Activated CD4-positive, alpha-beta T cell treated with anti-CD3 and anti-CD28 coated beads for 48 hours (primary cell): ENCODE measurements around the gene SLC22A4.

Experiments
- DNase-seq: peaks from one replicate; pipeline ENCODE4 v3.0.0-alpha.2; 2020

SLC22A4 gene

GRCh38 chr5:132262882-132263547, 31.2 kb upstream of the SLC22A4 start:
- DNase-seq = no peak

GRCh38 chr5:132263548-132264261, 30.5 kb upstream of the SLC22A4 start:
- DNase-seq = peak; percentile 48

- no peak for DNase-seq
These were observed 29.5 kb upstream of the SLC22A4 start for GRCh38 chr5:132264546-132265335.

- DNase-seq = no peak
These were observed 28.7 kb upstream of the SLC22A4 start for GRCh38 chr5:132265336-132266030.

- DNase-seq = no peak
These were observed 28.0 kb upstream of the SLC22A4 start for GRCh38 chr5:132266031-132266835.

GRCh38 chr5:132266836-132267160, 27.4 kb upstream of the SLC22A4 start:
- DNase-seq = no peak

- DNase-seq = no peak
These were observed 26.9 kb upstream of the SLC22A4 start for GRCh38 chr5:132267166-132267739.

- DNase-seq = no peak
These were observed 26.0 kb upstream of the SLC22A4 start for GRCh38 chr5:132267931-132268768.

- DNase-seq = no peak
These were observed 25.2 kb upstream of the SLC22A4 start for GRCh38 chr5:132268769-132269551.

- no peak for DNase-seq
These were observed 24.4 kb upstream of the SLC22A4 start for GRCh38 chr5:132269635-132270334.

- no peak for DNase-seq
These were observed 23.9 kb upstream of the SLC22A4 start for GRCh38 chr5:132270335-132270665.

GRCh38 chr5:132270706-132271105, 23.5 kb upstream of the SLC22A4 start:
- no peak for DNase-seq

GRCh38 chr5:132271251-132272246, 22.6 kb upstream of the SLC22A4 start:
- DNase-seq = no peak

GRCh38 chr5:132272311-132273210, 21.6 kb upstream of the SLC22A4 start:
- DNase-seq = peak; percentile 84

- DNase-seq = no peak
These were observed 20.6 kb upstream of the SLC22A4 start for GRCh38 chr5:132273631-132274030.

- no peak for DNase-seq
These were observed 20.0 kb upstream of the SLC22A4 start for GRCh38 chr5:132274050-132274792.
